Tibial artery (tissue), 4 donors: ENCODE results near the gene HACD3.

Experiments
- DNase-seq, 2 donors: peaks; one replicate each; pipeline ENCODE4 v3.0.0-alpha.2; 2019
- H3K27ac ChIP-seq, 2 donors: fragments of 200-600 bp; sonication (generic) in 1 of 2; 1 replicate in 1 of 2; 2 replicates in 1 of 2; pipeline ENCODE4 v1.5.1; 2018 to 2019; ENCODE audit warnings: mild to moderate bottlenecking in 1 of 2
- H3K27me3 ChIP-seq, 2 donors: fragments of 200-600 bp; sonication (generic) in 1 of 2; one replicate each; pipeline versions ENCODE4 v1.5.1 to v1.6.0; 2016 to 2019
- H3K36me3 ChIP-seq, 3 donors: fragments of 200-600 bp; sonication (generic) in 2 of 3; one replicate each; pipeline ENCODE4 v1.5.1; 2016 to 2019; ENCODE audit warnings: mild to moderate bottlenecking in 2 of 3
- H3K4me1 ChIP-seq, 4 donors: fragments of 200-600 bp; sonication (generic) in 2 of 4; 1 replicate in 3 of 4; 2 replicates in 1 of 4; pipeline ENCODE4 v1.5.1; 2016 to 2019
- H3K4me3 ChIP-seq, 2 donors: fragments of 200-600 bp; sonication (generic) in 1 of 2; 1 replicate in 1 of 2; 2 replicates in 1 of 2; pipeline ENCODE4 v1.5.1; 2018 to 2019; ENCODE audit warnings: mild to moderate bottlenecking in 2 of 2
- H3K9me3 ChIP-seq, 3 donors: fragments of 200-600 bp; sonication (generic) in 1 of 3; one replicate each; pipeline ENCODE4 v1.5.1; 2016 to 2019
- intact Hi-C: fragments of 100-400 bp; cut with DNase I; formaldehyde crosslinking; loops from one replicate; pipeline ENCODE4 v1.15.0; 2023; ENCODE audit warnings: low total_unique reads
- TF ChIP-seq, protein P1 (sequence below), 2 experiments: fragments of 200-600 bp in 1 of 2; fragments of 450-650 bp in 1 of 2; IDR thresholded peaks; one replicate each; pipeline ENCODE4 v1.5.1; 2017 to 2019; ENCODE audit warnings: antibody characterized with exemption in 2 of 2, mild to moderate bottlenecking in 1 of 2, moderate library complexity in 1 of 2

Gene HACD3, protein sequence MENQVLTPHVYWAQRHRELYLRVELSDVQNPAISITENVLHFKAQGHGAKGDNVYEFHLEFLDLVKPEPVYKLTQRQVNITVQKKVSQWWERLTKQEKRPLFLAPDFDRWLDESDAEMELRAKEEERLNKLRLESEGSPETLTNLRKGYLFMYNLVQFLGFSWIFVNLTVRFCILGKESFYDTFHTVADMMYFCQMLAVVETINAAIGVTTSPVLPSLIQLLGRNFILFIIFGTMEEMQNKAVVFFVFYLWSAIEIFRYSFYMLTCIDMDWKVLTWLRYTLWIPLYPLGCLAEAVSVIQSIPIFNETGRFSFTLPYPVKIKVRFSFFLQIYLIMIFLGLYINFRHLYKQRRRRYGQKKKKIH

DNA sequence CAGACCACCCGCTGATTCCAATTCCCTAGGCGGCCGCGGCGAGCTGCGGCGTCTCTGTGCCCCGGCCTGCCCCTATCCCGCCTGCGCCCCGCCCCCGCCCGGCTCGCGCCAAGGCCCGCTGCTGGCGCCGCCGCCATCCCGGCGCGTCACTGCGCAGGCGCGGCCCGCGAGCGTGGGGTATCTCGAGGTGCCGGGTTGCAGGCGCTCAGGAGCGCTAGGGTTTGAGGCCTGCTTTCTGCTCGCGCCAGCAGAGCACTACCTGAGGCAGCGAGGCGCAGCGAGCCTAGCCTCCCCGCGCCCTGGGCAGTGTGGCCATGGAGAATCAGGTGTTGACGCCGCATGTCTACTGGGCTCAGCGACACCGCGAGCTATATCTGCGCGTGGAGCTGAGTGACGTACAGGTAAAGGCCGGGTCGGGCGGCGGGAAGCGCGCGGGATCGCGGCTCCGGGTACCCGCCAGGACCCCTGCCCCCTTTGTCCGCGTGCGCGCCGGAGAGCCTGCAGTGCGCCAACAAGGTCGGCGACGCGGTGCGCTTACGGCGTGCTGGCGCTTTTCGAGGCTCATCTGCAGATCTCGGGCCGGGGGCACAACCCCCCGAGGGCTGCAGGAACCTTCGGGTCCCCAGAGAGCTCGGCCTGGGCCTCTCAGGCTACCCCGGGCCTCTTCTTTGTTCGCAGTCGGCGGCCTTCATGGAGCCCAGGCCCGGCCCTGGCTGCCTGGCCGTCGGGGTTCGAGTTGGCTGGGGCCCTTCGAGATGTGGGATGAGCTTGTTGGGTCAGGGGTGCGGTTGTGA, at the start of gene HACD3:
TSS of gene HACD3 (plus strand) at position 146 of the 794 bp plus-strand sequence. CDS start at position 315, 169 bp downstream.
- TF ChIP-seq, protein P1, sequence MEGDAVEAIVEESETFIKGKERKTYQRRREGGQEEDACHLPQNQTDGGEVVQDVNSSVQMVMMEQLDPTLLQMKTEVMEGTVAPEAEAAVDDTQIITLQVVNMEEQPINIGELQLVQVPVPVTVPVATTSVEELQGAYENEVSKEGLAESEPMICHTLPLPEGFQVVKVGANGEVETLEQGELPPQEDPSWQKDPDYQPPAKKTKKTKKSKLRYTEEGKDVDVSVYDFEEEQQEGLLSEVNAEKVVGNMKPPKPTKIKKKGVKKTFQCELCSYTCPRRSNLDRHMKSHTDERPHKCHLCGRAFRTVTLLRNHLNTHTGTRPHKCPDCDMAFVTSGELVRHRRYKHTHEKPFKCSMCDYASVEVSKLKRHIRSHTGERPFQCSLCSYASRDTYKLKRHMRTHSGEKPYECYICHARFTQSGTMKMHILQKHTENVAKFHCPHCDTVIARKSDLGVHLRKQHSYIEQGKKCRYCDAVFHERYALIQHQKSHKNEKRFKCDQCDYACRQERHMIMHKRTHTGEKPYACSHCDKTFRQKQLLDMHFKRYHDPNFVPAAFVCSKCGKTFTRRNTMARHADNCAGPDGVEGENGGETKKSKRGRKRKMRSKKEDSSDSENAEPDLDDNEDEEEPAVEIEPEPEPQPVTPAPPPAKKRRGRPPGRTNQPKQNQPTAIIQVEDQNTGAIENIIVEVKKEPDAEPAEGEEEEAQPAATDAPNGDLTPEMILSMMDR (IDR thresholded peaks at IDR 0.05) = no peak
- intact Hi-C loops = no loop called here

DNA sequence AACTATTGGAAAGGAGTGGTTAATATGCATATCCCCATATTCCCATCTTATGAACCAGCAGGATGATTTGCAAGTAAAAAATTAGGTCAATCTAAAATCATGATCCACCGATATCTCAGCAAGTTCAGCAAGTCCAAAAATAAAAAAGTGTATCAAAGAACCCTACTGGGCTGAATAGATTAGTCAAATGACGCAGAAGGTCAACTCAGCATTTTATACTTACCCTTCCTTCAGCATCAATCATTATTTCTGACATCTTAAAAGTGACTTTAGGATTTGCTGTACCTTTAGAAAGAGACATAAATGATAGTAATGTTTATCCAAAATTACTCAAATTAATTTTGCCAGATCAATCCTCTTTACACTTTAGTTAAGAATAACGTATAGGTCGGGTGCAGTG, 45.4 kb upstream of the HACD3 start:
- Histone ChIP-seq H3K36me3 (peaks cover 67 to 91% (median 81%) of the 10 kb centered on the region in 3 donors), H3K27ac (no peak overlapping the region), H3K27me3 (no peaks in the 10 kb centered on the region), H3K9me3 (no peaks in the 10 kb centered on the region), H3K4me1 (no peaks in the 10 kb centered on the region), H3K4me3 (no peak overlapping the region)
- intact Hi-C loops = no loop called here
- DNase-seq = no peak
- TF ChIP-seq, protein P1 (IDR thresholded peaks at IDR 0.05) = no peak

More for the DNA sequence above, at the start of gene HACD3:
- peak within 1 kb of the TSS; percentile 15 to 57 for H3K27ac ChIP-seq
- H3K27me3 ChIP-seq = no peaks in the 10 kb centered on the region
- H3K4me1 ChIP-seq = peaks cover 0 to 22% (median 9%) of the 10 kb centered on the region in 4 donors
- peak; percentile 77 to 87 for DNase-seq
- H3K4me3 ChIP-seq = peak within 1 kb of the TSS; percentile 68 to 75
- H3K9me3 ChIP-seq = no peaks in the 10 kb centered on the region
- H3K36me3 ChIP-seq = no peaks in the 10 kb centered on the region

DNA sequence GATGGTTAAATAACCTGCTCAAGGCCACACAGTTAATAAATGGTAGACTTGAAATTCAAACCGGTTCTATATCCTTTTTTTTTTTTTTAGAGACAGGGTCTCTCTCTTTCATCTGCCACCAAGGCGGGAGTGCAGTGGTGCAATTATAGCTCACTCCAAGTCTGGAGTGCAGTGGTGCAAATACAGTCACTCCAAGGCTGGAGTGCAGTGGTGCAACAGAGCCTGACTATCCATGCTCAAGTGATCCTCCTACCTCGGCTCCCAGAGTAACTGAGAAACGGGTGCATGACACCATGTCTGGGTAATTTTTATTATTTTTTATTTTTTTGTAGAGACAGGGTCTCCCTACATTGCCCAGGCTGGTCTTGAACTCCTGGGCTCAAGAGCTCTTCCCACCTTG, 36.2 kb upstream of the HACD3 start:
- no peak overlapping the region for H3K27ac ChIP-seq
- TF ChIP-seq, protein P1 (IDR thresholded peaks at IDR 0.05) = no peak
- H3K4me3 ChIP-seq = no peak overlapping the region
- H3K4me1 ChIP-seq = no peaks in the 10 kb centered on the region
- H3K36me3 ChIP-seq = peaks cover 58 to 85% (median 71%) of the 10 kb centered on the region in 3 donors
- intact Hi-C loops = no loop called here
- no peaks in the 10 kb centered on the region for H3K9me3 ChIP-seq
- no peak for DNase-seq
- no peaks in the 10 kb centered on the region for H3K27me3 ChIP-seq

DNA sequence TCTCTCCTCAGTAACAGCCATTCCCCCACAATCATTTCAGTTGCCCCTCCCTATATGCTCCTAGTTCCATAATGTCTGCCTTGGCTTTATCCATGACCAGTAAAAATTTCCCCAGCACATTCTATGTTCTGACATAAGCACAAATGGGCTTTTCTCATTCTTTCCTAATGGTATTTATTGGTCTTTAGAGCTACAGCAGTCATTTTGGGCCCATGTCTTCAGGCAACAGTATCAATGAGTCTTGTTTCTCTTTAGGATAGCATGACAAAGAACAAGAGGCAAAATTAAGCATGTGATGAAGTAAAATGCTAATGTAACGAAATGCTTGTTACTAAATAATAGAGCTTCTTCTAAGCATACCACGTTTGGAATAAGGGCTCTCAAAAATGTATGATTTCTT, 20.9 kb upstream of the HACD3 start:
- no peaks in the 10 kb centered on the region for H3K27me3 ChIP-seq
- intact Hi-C loops = no loop called here
- TF ChIP-seq, protein P1 (IDR thresholded peaks at IDR 0.05) = no peak
- H3K4me3 ChIP-seq = no peak overlapping the region
- DNase-seq = no peak
- no peak overlapping the region for H3K27ac ChIP-seq
- no peaks in the 10 kb centered on the region for H3K9me3 ChIP-seq
- H3K4me1 ChIP-seq = peaks cover 0 to 24% (median 8%) of the 10 kb centered on the region in 4 donors
- H3K36me3 ChIP-seq = peaks cover 30 to 52% (median 39%) of the 10 kb centered on the region in 3 donors

DNA sequence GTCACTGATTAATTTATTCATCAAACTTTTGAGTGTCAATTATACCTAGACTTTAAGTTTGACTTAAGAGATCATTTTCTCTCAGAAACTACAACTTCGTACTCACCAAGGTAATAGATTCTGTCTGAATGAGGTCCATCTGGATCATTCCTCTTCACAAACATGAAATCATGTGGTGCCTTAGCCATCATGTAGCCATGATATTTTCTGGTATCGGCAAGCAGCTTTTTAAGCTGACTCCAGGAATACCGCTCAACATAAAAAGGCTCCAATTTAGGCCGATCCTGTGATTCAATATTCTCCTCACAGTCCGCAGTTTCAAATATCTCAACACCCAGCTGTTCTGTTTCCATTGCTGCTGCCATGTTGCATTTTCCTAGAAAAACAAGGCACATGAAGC, 18.1 kb upstream of the HACD3 start:
- no peak for DNase-seq
- H3K4me3 ChIP-seq = peak overlapping the region; percentile 15 to 25
- H3K4me1 ChIP-seq = peaks cover 0 to 48% (median 25%) of the 10 kb centered on the region in 4 donors
- intact Hi-C loops = no loop called here
- H3K27me3 ChIP-seq = no peaks in the 10 kb centered on the region
- TF ChIP-seq, protein P1 (IDR thresholded peaks at IDR 0.05) = no peak
- peak overlapping the region; percentile 18 to 69 for H3K27ac ChIP-seq
- no peaks in the 10 kb centered on the region for H3K9me3 ChIP-seq
- H3K36me3 ChIP-seq = peaks cover 14 to 32% (median 14%) of the 10 kb centered on the region in 3 donors
